Measurements from ENCODE around the gene SCRG1.

SCRG1 gene

DNA sequence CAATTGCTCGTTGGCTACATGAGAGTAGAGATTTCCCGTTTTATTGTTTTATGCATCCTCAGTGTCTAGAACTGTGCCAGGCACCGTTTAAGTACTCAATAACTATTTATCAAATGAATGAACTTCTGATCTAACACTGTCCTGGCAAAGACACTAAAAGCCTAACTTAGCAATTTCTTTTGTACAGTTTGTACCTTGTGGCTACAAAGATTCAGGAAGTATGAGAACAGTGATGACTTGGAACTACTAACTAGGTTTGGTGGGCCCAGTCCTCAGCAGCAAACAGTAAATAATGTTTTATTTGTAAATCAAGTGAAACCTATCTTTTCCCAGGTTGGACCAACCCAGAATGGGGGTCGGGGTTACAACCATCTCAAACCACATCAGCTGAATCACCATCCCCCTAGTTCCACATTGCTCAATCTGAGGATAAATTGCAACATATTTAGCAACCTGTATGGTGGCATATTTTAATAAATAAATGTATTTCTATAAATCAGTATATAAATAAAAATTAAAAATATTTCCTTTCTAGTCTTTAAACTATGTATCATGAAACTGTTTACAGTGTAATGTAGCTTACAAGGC is 12.3 kb upstream of the SCRG1 start:
- DNase-seq (ENCODE audit: low read depth in 2 of 2): no peak

DNA sequence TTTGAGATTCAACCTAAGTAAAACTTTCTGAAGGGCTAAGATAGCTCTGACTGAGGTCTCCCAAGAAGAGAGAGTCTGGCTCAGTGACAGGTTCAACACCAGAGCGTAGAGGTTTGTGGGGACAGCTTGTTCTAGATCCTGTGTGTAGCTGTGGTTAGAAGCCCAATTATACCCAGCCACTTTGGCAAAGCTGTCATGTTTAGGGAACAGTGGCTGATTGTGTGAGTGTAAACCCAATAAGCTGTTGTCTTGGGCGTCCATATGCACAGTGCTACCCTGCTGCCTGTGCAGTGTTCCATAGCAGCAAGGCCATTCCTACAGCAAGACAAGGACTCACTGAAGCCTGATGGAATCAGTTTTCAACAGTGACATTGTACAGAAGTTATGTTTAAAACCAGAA is 11.2 kb upstream of the SCRG1 start:
- DNase-seq (ENCODE audit: low read depth in 2 of 2): no peak

DNA sequence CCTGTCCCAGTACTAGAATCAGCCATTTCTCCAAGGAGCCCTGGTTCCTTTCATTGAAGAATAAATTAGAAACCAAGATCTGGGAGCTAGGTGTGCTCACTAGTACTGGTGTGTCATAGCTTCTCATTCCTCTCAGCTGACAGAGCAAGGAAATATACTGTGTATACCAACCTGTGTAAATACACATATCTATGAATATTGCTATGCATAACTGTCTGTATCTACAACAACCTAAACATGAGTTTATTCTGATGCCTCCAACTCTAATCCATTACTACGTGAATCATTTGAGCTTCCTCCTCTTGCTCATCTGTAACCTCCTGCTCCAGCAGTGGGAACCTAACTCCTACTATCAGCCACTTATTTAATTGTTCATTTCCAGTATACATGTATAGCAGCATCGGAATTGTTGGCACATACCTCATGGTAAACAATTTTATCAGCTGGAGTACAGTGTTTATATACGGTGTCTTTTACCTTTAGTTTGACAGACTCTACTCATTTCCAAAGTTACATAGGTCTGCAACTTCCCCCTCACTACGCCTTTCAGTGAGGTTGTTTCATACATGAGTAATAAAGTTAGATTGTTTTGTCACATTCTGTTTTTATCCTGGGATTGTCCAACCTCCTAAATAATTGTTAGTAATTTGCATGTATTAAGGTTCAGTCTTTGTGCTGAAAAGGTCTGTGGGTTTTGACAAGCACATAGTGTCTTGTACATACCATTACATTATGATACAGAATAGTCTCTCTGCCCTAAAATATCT is 7.1 kb upstream of the SCRG1 start:
- no peak for DNase-seq (ENCODE audit: low read depth in 2 of 2)

DNA sequence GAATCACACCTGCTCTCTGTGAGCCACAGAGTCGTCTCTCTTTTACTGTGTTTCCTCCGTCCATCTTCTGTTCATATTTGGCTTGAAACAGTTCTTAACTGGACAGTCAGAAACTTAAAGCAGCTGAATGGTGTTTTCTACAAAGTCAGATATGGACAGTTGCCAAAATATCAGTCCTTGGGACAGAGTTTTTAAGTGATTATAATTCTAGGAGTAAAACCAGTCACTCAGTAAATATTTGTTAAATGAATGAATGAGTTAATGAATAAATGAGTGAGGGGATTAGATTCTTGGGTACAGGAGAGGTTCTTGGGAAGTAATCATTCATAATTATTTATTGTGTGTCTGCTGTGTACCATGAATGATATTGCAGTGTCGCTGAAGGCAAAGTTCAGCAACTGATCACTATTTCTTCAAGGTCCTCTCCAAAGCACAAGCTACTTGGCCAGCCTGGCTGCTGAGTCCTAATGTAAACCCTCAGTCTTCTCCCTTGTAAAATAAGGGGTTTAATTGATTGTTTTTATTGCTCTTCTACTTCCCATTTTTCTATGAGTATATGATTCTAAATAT is 5.5 kb upstream of the SCRG1 start:
- DNase-seq (ENCODE audit: low read depth in 2 of 2): no peak

DNA sequence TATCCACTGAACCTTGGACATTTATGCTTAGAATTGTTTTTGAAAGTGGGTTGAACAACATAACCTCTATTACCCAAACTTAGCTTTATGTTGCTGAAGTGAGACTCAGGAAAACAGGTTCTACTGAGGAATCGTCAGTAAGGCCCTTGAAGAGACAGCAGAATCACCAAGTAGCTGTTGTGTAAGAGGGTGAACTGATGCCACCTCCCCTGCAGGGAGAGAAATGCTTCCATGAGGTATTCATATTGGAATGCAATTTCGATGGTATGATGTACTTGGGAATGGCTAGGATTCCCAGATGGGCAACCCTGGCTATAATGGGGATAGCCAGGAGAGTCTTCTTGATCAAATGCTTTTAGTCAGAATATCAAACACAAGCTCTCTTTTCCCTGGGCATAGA is 4.1 kb upstream of the SCRG1 start:
- no peak for DNase-seq (ENCODE audit: low read depth in 2 of 2)

DNA sequence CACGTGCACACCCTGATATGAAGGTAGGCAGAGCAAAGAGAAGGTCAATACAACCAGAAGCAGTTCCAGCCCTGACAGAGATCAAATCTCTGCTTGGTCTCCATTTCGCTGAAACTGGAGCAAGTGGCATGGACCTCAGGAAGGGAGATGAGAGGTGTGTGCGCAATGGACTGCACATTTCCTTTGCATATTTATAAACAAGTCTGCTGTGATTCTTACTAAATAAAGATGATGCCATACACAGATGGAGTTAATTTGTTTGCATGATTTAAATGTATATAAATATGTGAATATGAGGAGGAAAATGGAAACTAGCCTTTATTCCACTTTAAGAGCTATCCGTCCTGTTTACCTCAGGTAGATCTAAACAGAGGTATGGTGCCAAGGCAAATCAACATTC is 2.1 kb upstream of the SCRG1 start:
- no peak for DNase-seq (ENCODE audit: low read depth in 2 of 2)

DNA sequence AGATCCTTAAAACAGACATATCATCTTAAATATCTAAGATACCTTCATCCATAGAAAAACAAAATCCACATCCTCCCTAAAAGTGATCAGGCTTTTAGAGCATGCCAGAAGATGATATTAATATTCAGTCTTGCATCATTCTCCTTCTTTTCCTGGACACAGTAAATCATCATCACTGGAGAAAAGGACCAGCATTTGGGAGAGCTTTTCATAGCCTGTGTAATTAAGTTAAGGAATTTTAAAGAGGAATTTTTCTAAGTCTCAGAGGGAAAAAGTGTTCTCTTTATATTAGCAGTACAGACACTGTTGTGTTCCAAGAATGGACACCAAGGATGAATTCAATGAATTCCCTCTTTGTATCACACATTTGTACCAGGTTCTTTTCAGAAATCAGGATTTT is 696 bp downstream of the SCRG1 start:
- no peak for DNase-seq (ENCODE audit: low read depth in 2 of 2)

DNA sequence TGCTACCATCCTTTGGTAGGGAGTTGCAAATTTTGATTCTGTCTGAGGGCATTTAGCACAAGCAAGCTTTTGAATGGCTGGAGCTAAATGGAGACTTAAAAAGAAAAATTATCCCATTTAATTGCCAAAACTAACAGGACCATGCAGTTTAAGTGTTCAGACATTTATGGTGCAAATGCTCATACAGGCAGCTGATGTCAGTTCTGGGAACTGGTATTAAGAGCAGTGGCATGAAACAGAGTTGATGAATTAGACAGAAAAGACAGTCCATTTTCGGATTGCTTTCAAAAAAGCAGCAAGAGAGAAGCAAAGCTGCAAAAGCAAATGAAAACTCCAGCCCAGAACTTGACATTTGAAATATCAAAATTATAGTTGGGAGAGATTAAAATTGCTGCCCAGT is 1.3 kb downstream of the SCRG1 start:
- DNase-seq (ENCODE audit: low read depth in 2 of 2): no peak

DNA sequence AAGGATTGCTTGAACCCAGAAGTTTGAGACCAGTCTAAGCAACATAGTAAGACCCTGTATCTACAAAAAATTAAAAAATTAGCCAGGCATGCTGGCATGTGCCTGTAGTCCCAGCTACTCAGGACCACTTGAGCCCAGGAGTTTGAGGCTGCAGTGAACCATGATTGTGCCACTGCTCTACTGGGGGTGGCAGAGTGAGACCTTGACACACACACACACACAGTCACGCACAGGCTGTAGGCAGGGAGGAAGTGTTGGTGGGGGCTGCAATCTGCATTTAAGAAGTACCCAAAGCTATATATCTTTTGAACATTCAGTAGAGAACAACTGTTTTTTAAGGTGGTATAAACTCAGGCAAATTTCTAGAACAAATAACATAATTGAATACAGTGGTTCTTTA is 7.2 kb downstream of the SCRG1 start:
- DNase-seq (ENCODE audit: low read depth in 2 of 2): no peak

DNA sequence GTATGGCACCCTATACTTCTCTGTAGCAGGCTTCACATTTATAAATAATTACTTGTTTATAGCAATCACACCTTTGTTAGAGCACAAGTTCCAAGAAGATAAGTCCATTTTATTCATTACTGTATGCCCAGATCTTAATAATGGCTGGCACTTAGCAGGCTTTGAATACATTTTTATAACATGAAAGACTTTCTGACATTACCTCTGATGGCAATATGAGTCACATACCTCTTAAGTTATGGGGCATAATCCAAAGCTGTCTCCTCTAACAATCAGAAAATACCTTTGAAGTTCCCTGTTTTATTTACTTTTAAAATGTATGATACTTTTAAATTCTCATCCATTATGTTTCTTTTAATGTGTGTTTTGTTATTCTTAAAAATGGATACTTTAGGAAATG is 12.2 kb downstream of the SCRG1 start:
- no peak for DNase-seq (ENCODE audit: low read depth in 2 of 2)

DNA sequence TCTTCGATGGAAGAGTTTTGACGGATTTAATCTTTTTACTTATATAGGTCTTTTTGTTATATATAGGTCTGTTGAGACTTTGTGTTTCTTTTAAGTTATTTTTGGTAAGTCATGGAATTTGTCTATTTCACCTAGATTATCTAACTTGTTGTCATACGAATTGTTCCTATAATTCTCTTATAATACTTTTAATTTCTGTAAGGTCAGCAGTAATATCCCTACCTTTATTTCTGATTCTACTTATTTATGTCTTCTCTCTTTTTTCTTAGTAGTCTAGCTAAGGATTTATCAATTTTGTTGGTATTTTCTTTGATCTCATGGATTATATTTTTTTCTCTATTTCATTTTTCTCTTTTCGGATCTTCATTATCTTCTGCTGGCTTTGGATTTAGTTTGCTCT is 16.6 kb downstream of the SCRG1 start:
- no peak for DNase-seq (ENCODE audit: low read depth in 2 of 2)

DNA sequence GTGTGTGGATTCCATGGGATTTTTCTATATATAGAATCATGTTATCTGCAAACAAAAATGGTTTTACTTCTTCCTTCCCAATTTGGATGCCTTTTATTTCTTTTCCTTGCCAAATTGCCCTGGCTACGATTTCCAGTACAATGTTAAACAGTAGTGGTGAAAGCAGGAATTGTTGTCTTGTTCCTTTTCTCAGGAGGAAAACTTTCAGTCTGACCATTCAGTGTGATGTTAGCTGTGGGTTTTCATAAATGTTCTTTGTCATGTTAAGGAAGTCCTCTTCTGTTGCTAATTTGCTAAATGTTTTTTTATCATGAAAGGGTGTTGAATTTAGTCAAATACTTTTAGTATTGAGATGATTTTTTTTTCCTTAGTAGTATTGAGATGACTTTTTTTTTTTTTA is 17.3 kb downstream of the SCRG1 start:
- DNase-seq (ENCODE audit: low read depth in 2 of 2): no peak

DNA sequence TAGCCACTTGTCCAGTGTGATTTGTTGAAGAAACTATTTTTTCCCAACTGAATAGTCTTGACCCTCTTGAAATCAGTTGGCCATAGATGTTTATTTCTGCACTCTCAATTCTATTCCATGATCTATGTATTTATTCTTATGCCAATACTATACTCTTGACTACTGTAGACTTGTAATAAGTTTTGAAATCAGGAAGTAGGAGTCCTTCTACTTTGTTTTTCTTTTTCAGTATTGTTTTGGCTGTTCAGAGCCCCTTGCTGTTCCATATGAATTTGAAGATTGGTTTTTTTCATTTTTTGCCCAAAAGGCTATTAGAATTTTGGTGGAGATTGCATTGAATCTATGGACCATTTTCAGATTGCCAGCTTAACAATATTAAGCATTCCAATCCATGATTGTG is 17.9 kb downstream of the SCRG1 start:
- no peak for DNase-seq (ENCODE audit: low read depth in 2 of 2)

DNA sequence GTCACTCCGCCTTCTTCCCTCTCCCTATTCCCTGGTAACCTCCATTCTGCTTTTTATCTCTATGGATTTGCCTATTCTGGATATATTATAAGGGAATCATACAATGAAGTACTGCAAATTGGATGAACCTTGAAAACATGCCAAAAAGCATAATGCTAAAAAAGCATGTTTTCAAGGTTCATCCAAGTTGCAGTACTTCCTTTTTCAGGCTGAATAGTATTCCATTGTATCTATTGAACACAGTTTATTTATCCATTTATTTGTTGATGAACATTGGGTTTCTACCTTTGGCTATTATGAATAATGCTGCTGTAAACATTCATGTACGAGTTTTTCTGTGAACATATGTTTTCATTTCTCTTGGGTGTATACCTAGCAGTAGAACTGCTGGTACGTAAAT is 19.0 kb downstream of the SCRG1 start:
- no peak for DNase-seq (ENCODE audit: low read depth in 2 of 2)

DNA sequence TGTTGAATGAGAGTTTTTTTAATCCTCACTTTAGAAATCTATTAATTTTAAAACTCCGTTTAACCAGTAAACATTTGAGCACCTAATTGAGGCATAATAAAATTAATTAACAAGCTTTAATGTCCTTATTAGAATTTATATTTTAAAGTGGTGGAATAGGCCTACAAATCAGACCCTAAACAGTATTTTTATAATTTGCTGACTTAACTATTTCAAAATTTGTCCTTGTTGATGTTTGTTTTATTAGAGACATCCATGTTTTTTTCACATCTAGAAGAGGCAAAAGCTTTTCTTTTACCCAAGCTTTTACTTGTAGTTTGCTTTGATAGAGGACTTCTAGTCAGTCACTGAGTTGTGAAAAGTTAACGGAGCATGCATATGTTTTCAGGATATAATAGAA is 24.3 kb downstream of the SCRG1 start:
- no peak for DNase-seq (ENCODE audit: low read depth in 2 of 2)

DNA sequence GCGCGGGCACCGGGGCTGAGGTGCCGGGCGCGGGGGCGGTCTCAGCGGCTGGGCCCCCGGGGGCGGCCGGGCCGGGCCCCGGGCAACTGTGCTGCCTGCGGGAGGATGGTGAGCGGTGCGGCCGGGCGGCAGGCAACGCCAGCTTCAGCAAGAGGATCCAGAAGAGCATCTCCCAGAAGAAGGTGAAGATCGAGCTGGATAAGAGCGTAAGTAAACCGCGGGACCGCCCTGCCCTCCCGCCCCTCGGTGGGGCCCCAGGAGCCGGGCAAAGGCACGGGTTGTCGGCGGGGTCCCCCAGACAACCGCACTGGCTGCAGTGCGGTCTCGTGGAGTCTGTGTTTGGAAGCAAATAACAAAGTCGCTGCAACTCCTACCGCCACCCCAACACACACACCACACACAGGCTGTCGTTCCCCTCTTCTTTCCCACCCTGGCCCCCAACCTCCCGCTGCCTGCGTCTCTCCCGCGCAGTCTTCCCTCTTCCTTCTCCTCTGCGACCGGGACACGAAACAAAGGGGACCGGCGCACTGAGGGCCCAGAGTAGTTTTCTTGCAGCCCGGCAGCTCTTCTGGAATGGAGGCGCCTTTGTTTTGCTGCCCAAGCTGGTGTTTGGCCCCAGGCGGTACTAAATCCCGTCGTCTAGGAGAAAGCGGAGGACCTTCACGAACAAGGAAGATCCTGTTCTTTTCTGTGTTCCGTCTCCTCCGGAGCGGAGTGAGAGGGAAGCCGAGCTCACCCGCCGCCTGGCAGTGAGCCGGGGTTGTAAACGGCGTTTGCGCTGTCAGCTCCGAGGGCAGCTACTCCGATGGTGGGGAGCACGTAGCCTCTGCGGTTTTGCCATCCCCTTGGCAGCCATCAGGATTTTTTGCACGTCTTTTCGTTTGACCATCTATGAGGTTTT is 27.4 kb downstream of the SCRG1 start:
- DNase-seq (ENCODE audit: low read depth in 2 of 2): peak; percentile 8 to 14

DNA sequence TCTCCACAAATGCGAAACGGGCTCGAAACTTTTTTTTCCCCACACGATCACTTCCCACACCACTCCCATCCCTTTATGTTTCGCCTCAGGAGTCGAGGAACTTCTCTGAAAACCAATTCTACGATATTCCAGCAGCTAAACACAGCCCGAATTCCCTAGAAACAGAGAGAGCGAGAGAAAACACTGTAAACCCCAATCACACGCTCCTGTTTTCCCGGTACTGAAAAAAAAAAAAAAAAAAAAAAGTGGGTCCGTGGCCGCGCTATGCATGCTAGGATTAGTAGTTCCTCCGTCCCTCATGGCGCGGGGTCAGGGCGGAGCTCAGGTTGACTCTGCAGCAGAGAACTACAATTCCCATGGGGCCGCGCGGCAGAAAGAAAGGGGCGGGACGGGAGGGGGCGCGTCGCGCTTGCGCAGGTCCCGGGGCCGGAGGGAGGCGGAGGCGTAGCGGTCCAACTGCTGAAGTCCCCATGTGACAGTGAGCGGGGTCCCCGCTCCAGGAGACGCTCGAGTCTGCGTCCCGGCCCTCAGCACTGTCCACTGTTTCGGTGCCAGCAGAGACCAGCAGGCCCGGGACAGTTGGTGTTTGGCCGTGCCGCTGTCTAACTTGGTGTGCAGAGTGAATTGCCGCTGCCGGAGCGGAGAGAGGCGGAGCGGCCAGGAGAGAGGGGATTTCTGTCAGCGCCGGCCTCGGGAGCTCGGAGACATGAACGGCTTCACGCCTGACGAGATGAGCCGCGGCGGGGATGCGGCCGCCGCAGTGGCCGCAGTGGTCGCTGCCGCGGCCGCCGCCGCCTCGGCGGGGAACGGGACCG is 28.2 kb downstream of the SCRG1 start, which contains the start of gene SAP30:
Gene SAP30 (plus strand): TSS at position 478 of the 815 bp plus-strand sequence. CDS start 229 bp downstream, at position 707.
- peak; percentile 93 to 95 for DNase-seq (ENCODE audit: low read depth in 2 of 2)

DNA sequence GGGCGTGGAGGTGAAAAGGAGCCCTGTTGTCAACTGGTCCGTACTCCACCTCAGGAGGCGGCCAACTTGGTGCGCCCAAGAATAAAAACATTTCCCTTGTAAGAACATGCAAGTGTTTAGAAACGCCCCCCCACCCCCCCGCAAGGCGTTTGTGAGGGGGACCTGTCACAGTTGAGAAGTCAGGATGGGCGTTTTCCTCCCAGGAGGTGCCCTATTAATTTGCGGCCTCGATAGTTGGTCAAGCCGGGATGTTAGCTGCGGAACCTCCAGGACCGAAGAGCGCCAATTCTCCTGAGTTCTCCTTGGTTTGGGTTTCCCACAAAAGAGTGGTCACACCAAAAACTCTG is 28.8 kb downstream of the SCRG1 start:
- DNase-seq (ENCODE audit: low read depth in 2 of 2): peak; percentile 27 to 29

DNA sequence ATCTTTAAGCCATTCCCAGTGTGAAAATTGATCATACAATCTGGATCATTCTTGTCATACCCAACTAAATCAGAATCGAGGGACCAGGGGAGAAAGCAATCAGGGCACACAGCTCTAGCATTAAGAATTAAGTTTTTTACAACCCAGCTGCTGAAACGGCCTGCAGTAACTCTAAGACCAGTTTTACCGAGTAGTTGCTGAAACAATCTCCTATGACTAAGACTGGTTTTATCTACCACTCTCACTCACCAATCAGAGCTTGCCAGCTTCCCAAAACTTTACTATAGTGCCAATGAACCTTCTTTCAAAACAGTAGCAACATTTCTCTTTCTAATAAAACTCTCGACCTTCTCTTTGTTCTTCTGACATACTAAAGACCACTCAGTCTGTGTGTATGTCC is 31.0 kb downstream of the SCRG1 start:
- no peak for DNase-seq (ENCODE audit: low read depth in 2 of 2)

DNA sequence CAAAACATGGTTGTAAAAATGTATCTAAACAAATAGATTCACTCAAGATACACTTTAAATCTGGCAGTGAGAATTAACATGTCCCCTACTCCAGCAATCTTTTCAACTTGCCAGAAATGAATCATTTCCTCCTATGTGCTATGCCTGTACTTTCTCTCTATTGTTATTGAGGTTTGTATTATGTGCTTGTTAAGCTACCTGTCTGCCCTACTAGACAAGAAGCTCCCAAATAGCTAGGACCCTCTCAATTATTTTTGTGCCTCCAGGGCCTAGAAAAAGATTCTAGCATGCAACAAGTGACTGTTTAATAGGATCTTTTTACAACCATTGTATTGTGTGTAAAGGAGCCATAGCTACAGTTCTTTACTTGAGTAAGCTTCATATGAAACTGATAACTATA is 31.6 kb downstream of the SCRG1 start:
- no peak for DNase-seq (ENCODE audit: low read depth in 2 of 2)

DNA sequence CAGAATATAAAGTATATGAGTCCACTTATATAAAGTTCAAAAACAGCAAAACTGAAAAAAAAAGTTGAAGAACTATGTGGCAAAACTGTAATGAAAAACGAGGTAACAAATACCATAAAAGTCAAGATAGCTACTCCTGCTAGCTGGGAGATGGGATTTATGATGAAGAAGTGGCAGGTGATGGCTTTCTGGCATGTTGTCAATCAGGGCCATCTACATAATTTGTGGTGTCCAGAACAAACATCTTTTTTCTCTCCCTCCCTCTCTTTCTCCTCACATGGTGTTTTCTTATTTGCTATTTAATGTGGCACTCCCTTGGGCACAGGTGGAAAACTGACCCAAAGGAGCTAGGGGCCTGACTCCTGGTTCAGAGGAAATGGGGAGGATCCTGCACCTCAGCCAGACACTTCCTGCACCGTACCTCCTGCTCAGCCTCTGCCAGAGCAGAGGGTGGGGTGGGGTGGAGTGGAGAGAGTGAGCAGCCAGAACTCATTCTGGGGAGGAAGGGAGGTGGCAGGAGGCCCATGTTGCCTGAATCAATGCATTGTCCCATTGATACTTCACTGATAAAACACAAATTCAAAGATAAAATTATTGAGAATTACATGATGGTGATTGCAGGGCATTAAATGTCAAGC is 33.4 kb downstream of the SCRG1 start:
- DNase-seq (ENCODE audit: low read depth in 2 of 2): no peak

Measured in stimulated activated CD8-positive, alpha-beta memory T cell treated with anti-CD3 and anti-CD28 coated beads, Interleukin-15, amount 100 ng/mL, for 48 hours (primary cell).